Kidney glomerular epithelial cell (primary cell): ENCODE data around the gene TSC22D2.

Experiments used
- DNase-seq: peaks from one replicate; lab custom pipeline; 2025; lab: John Stamatoyannopoulos, UW

Gene TSC22D2

DNA sequence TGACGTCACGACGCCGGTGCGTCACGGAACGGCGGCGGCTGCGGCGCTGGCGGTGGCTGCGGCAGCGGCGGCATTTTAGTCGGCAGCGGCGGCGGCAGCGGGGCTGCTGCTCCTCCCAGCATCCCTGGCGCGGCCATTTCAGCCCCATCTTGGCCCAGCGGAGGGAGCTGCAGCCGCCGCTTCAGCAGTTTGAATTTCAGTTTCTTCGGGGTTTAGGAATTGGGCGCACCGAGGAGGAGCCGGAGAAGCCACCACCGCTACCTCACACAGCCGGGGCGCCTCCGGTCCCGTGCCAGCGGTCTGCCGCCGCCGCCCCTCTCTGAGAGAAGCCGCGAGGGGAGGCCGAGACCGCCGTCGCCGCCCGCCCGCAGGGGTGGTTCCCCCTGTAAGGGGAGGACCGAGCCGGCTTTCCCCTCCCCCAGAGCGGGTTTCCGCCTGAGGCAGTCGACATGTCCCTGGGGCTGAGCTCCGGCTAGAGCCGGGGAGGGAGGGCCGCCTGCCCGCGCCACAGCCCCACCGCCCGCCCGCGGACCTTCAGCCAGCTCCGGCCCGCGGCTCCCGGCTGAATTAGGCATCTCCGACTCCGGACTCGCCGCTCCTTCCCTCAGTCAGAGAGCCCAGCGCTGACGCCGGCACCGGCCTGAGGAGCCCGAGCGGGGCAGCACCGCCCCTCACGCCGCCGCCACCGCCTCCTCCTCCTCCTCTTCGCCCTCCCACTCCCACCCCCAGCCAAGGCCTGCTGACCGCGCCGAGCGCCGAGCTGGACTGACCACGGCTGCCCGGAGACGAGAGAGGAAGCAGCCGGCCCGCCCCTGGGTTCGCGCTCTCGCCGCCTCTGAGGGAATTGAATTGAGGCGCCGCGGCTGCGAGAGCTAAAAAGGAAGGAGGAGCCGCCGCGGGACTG is at the start of gene TSC22D2:
Gene TSC22D2 (plus strand): TSS at position 78 of the 904 bp plus-strand sequence. CDS start 1,053 bp downstream, outside the sequence.
- DNase-seq, result peak; percentile 86

DNA sequence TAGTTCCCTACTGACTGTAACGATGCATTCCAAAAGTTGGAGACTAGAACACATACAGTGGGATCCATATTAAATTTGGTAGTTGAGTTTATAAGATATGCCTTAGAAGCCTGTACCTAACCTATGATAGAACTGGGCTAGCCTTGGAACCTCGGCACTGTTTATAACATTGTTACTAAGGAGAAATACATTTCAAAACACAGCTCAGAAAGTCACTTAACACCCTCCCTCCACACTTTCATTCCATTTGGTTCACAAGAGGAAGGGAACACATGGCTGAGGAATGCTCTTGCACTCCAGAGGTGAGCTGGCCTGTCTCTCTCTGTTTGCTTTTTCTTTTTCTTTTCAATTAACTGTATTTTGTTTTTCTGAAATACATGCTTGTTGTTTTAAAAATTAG is 48.7 kb upstream of the TSC22D2 start:
- DNase-seq, result no peak

GRCh38 chr3:150360966-150361365 is 47.1 kb upstream of the TSC22D2 start:
- DNase-seq, result no peak

DNA sequence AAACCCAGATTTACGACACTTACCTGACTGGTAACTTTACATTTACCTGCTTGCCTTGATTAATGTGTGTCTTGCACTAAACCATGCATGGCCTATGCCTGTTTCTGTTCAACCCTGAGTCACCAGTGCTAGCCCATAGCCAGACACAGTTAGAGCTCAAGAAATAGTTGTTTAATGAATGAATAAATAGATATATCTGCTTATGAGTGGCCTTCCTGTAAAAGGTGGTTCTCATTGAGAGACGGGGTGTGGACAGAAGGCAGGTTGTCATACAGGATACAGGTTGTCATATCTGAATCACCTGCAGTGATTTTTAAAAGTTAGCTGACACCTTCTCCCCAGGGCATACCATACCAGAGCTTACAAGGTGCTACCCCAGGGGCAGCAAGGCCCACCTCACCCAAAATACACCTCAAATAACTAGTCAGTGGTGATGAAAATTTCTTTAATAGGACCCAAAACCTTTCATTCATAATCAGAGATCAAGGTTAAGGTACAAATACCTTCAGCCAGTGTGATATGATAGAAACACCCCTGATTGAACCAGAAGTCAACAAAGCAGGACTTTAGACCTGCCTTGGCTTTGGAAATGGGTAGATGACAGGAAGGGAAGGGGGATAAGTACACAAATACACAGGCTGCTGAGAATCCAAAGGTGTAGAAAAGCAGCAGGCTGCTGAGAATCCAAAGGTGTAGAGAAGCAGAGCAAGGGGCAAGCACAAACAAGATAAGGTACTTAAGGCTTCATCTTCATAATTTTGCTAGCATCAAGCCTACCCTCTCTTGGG is 45.4 kb upstream of the TSC22D2 start:
- peak; percentile 12 for DNase-seq

DNA sequence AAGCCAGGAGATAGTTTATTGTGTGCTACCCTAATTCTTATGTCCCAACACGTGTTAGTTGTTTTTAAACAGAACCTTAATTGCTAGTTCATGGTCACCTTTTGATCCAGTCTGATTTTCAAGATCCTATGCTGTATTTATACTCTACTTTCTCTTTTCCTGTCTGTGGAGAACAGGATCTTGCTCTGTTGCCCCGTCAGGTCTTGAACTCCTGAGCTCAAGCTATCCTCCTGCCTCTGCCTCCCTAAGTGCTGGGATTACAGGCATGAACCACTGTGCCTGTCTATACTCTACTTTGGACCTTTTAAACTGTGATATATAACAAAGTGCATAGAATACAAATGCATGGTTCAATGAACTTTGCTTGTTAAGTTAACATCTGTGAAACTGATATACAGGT is 44.7 kb upstream of the TSC22D2 start:
- no peak for DNase-seq

DNA sequence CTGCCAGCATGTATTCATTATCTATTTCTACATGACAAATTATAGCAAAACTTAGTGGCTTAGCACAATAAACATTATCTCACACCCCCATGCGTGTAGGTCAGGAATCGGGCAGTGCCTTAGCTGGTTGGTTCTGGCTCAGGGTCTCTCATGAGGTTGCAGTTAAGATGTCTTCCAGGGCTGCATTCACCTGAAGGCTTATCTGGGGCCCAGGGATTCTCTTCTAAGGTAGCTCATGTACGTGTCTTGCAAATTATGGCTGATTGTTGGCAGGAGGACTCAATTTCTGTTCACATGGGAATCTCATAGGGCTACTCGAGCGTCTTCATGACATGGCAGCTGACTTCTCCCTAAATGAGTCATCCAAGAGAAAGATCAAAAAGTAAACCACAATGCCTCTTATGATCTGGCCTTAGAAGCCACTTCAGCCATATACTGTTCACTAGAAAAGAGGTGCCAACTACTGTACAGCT is 42.9 kb upstream of the TSC22D2 start:
- no peak for DNase-seq

DNA sequence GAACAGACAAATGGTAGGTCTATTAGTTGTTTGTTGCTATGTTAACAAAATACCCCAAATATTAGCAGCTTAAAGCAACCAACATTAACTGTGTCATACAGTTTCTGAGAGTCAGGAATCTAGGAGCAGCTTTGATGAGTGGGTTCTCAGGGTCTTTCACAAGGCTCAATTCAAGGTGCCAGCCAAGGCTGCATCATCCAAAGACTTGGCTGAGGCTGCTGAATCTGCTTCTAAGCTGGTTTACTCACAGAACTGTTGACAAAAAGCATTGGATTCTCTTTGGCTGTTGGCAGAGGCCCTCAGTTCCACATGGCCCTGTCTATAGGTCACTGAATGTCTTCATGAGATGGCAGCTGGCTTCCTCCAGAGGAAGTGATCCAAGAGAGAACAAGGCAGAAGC is 40.3 kb upstream of the TSC22D2 start:
- DNase-seq, result no peak

DNA sequence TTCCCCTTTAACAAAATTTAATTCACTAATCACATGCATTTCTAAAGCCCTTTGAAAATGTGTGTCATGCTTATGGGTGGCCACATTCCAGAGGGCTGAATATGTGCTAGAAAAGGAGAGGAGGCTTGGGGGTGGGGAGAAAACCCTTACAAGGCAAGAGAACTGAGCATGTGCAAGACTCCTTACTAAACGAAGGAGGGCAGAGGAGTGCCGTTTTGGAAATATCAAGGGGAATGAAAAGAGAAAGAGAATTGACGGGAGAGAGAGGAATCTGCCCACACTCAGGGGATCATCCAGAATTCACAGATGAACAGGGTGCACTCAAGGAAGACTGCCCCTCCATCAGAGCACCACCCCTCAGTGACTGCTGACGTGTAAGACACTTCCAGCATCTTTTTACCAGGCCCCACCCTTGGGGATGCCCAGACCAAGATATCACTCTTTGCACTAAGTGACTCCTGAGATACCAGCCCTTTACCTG is 37.9 kb upstream of the TSC22D2 start:
- peak; percentile 98 for DNase-seq

DNA sequence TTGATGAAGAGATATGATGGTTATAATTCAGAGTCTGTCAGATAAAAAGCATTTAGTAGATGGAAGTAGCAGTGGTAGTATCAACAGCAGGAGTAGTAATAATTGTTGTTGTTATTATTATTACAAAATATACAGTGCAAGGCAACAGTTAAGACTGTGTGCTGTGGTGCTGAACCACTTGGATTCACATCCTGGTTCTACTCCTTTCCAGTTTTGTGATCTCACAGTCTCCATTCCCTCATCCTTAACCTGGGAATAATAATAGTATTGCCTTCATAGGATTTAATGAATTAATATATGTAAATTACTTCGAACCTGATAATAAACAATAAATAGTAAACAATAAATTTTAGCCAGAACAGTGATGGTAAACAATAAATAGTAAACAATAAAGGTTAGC is 37.1 kb upstream of the TSC22D2 start:
- DNase-seq, result peak; percentile 70

- DNase-seq, result peak; percentile 99
Measured at GRCh38 chr3:150371741-150372254, 36.3 kb upstream of the TSC22D2 start.

- DNase-seq, result peak; percentile 52
Measured at GRCh38 chr3:150372320-150372719, 35.8 kb upstream of the TSC22D2 start.

DNA sequence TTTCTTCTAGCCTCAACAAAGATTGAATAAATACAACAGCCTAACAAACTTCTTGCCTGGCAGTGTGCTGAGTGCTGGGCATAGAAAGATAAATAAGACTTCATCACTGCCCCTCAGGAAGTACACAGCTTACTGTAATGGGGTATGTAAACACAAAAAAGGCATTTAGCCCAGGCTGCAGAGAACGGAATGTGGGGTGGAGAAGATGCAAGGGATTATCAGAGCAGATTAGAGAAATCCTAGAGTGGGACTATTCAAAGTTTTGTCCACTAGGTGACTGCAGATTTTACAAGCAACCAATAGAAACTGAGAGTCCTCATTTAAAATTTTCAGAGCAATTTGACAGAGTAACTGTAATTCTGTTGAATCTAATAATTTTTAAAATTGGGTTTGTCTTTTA is 35.4 kb upstream of the TSC22D2 start:
- DNase-seq, result peak; percentile 20

DNA sequence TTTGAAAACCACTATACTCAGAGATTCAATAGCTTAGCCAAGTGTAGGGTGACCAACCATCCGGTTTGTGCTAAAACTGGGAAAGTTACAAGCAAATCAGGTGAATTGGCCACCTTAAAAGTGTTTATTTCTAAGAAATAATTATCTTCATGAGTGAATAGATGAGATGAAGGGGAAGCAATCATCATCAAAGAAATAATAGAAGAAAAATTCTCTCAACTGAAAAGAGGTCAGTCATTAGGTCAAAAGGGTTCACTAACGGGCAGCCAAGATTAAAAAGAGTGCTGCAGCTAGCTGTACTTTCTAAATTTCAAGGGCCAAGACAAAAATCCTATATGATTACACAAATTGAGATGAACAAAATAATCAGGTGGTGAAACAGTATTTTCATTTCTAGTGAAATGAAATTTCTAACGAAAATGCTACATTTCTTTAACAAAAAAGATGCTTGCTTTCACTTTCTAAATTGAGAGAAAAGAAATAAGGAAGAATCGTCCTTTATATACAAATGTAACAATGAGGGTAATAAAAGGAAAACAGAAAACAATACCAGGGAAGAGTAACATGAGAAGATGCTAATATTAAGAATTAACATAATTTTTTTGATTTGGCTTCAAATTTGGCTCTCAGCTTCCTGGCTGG is 34.7 kb upstream of the TSC22D2 start:
- DNase-seq, result no peak

DNA sequence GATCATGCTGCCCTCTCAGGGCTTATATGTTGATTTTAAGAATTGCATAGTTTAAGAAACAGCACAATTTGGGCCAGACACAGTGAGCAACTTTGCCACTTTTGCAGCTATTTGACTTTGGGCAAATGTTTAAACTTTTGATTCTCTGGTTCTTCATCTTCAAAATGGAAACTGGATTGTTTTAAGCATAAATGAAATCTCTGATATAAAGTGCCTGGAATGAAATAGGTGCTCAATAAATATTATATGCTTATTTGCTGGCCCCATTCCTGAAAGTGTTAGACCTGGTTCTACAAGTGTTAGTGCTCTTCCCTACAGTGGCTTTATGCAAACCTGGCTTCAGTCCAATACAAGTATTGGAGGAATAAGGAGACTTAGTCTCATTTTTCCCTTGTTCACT is 33.1 kb upstream of the TSC22D2 start:
- DNase-seq, result no peak

- no peak for DNase-seq
Measured at GRCh38 chr3:150376001-150376848, 31.9 kb upstream of the TSC22D2 start.

DNA sequence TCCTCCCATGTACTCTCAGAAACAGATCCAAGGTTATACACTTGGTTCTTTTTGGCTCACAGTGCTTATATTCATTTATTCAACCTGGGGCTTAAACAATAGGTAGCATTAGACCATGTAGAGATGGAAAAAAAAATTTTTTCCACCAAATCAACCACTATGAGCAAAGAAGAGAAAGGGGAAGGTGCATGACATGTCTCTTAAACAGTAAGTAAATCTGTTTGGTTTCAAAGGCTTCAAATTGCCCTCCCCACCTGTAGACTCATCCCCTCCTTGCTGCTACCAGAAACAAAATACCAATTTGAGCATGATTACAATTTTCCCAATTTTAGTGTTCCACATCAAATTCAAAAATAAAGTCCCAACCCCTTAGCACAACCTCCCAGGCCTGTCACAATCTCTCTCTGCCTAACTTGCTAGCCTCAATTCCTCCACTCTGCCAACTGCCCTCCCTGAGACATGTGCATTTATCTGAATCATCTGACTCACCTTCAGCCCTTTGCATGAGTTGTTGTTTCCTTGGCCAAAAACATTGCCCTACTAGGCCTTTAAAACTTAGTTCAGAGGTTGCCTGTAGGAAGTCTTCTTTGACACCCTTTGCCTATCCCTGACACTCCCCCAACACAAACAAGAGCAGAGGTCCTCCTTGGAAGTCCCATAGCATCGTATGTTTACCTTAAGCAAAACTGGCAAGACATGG is 30.3 kb upstream of the TSC22D2 start:
- DNase-seq, result no peak

- DNase-seq, result no peak
Measured at GRCh38 chr3:150378301-150378748, 29.8 kb upstream of the TSC22D2 start.

GRCh38 chr3:150379469-150379868 is 28.6 kb upstream of the TSC22D2 start:
- DNase-seq, result no peak

DNA sequence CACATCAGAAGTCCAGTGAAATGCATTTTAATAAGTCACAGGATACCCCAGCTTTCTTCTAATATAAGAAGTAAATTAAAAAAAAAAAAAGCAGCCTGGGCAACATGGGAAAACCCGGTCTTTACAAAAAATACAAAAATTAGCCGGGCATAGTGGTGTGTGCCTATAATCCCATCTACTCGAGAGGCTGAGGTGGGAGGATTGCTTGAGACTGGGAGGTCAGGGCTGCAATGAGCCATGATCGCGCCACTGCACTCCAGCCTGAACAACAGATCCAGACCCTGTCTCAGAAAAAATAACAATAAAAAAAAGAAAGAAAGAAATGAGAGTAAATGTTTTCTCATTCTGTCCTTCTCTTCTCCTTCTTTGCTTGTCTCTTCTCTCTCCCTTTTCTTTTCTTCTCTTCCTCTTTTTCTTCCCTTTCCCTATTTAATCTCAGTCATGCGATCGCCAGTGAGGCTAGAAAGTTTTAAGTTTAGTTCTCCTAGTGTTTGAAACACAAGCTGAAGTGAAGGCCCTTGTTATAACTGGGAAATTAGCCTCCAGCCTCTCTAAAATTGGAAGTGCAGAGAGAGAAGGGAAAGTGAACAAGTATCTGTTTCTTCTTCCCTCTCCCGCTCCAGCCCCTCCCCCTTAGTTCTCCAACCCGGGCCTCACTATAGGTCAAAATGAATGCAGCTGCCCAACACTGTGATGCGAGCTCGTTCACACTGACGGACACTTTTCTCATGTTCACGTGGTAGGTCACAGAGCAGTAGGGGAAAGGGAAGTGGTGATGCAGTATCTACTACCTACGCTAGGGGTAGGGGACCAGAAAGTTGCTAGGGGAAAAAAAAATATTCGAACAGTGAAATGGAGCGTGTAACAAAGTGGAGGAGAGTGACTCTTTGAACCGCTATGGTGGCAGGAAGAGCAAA is 23.5 kb upstream of the TSC22D2 start:
- DNase-seq, result peak; percentile 55
